CD4-positive, alpha-beta T cell (primary cell): ENCODE results near the gene RNF144A. TPM values are rescaled to one million over a fixed set of nuclear protein-coding genes. Genes with fewer than 3 reads are reported as not detected.

Source experiments
- ATAC-seq: fragments of 200-7000 bp; cut with Tn5 transposase; one replicate; pipeline ENCODE4 v1.10.0; 2022; ENCODE audit warnings: mild to moderate bottlenecking; ENCODE audit not compliant: poor library complexity
- CTCF ChIA-PET: fragments of 350-600 bp; sonication (Branson Sonifier 250); formaldehyde crosslinking; loops from one replicate; lab custom pipeline; 2021; ENCODE audit warnings: antibody characterized with exemption, inconsistent platforms; lab: Charles Lee
- POLR2A ChIA-PET: fragments of 350-600 bp; sonication (Branson Sonifier 250); formaldehyde crosslinking; loops from one replicate; lab custom pipeline; 2021; ENCODE audit warnings: antibody characterized with exemption, inconsistent platforms; lab: Charles Lee
- DNase-seq, 14 experiments: peaks; one replicate each; pipeline ENCODE4 v3.0.0-alpha.2; 2013 to 2020; ENCODE audit warnings: mixed read lengths in 2 of 14
- H3K27ac ChIP-seq, 2 donors: one replicate each; pipeline versions ENCODE4 v1.5.1 to v1.7.0; 2013; ENCODE audit warnings: low read length in 2 of 2, low read depth in 1 of 2, mild to moderate bottlenecking in 1 of 2
- H3K27me3 ChIP-seq, 2 experiments: 1 replicate in 1 of 2; 2 replicates in 1 of 2; pipeline versions ENCODE4 v1.6.1 to v1.7.0; 2013; ENCODE audit warnings: low read length in 2 of 2, control low read depth in 1 of 2, mild to moderate bottlenecking in 1 of 2, moderate library complexity in 1 of 2; ENCODE audit not compliant: insufficient read depth in 2 of 2, control insufficient read depth in 1 of 2
- H3K36me3 ChIP-seq: one replicate; pipeline ENCODE4 v1.6.1; 2013; ENCODE audit warnings: low read length, control low read depth; ENCODE audit not compliant: insufficient read depth
- H3K4me1 ChIP-seq: one replicate; pipeline ENCODE4 v1.6.1; 2013; ENCODE audit warnings: low read length, control low read depth; ENCODE audit not compliant: insufficient read depth
- H3K4me3 ChIP-seq: one replicate; pipeline ENCODE4 v1.5.1; 2013; ENCODE audit warnings: mild to moderate bottlenecking, low read length, moderate library complexity
- H3K9me3 ChIP-seq, 2 experiments: 1 replicate in 1 of 2; 2 replicates in 1 of 2; pipeline versions ENCODE4 v1.6.1 to v1.7.0; 2013; ENCODE audit warnings: low read length in 2 of 2, mild to moderate bottlenecking in 2 of 2, control low read depth in 1 of 2, moderate library complexity in 1 of 2; ENCODE audit not compliant: control insufficient read depth in 1 of 2, insufficient read depth in 1 of 2
- H3K27ac Mint-ChIP-seq: one replicate; pipeline ENCODE4 v1.8.0; 2020; ENCODE audit warnings: mixed read lengths
- H3K27me3 Mint-ChIP-seq: one replicate; pipeline ENCODE4 v1.8.0; 2021; ENCODE audit warnings: mixed read lengths
- H3K36me3 Mint-ChIP-seq: one replicate; pipeline ENCODE4 v1.8.0; 2021; ENCODE audit warnings: low read depth, mixed read lengths
- H3K4me1 Mint-ChIP-seq: one replicate; pipeline ENCODE4 v1.8.0; 2021; ENCODE audit warnings: low read depth, mixed read lengths
- H3K4me3 Mint-ChIP-seq: one replicate; pipeline ENCODE4 v1.8.0; 2020; ENCODE audit warnings: mild to moderate bottlenecking, mixed read lengths
- H3K9me3 Mint-ChIP-seq: one replicate; pipeline ENCODE4 v1.8.0; 2020; ENCODE audit warnings: mixed read lengths
- intact Hi-C, 2 experiments: fragments of 100-400 bp; cut with DNase I in 1 of 2; cut with micrococcal nuclease in 1 of 2; formaldehyde crosslinking; loops; one replicate each; pipeline versions ENCODE4 v1.15.1 to v1.9.0; 2023 to 2025; cut with DNase I, micrococcal nuclease
- total RNA-seq, 174 experiments: library from RNA in 2 of 174; stranded (reverse) in 2 of 174; gene quantifications; one replicate each; pipeline ENCODE4 v1.2.3 and lab custom pipeline; 2021 to 2026
- TF ChIP-seq, protein P1 (sequence below): fragments of 200-600 bp; IDR thresholded peaks from one replicate; pipeline ENCODE4 v1.8.0; 2022; ENCODE audit warnings: antibody characterized with exemption, mild to moderate bottlenecking

RNF144A gene
- total RNA-seq, 2 experiments from 2014 or later, result 39.0 to 40.1 TPM

DNA sequence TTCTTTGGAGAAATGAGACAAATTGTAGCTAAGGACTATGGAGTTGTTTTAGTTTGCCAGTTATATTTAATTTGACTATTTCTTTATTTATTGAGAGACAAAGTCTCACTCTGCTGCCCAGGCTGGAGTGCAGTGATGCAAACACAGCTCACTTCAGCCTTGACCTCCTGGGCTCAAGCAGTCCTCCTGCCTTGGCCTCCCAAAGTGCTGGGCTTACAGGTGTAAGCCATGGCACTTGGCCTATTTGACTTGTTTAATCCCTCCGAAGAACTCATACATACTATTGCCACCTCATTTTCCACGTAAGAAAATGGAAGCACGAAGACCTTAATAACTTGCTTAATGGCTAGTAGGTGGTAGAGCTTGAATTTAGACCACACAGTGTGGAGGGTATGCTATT is 988 bp upstream of the RNF144A start:
- peaks cover 0 to 10% of the 10 kb centered on the region in 2 experiments for H3K9me3 ChIP-seq
- H3K4me1 Mint-ChIP-seq, result peaks cover 82% of the 10 kb centered on the region
- intact Hi-C loops, result loop anchor here in 1 of 2 experiments (2.0 to 10.0 kb wide), 3 partner anchors 17 to 1769 kb away; partner anchors contain the start of gene ID2

DNA sequence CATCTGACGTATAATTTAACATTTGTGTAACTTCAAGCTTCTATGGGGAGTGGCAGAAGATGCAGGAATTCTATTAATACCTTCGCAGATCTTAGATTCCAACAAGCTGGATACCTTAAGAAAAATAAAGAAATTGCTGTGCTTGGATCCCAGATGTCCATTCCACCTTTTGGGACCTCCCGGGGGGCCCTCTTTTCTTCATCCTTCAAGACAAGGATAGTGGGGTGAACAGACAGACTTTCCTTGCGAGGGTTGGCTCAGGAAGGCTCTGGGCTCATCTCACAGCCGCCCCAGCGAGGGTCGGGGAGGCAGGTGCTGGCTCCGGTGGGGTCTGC is 509 bp upstream of the RNF144A start:
- Histone ChIP-seq H3K36me3 (no peaks in the 10 kb centered on the region), H3K9me3 (peaks cover 0 to 10% of the 10 kb centered on the region in 2 experiments), H3K4me3 (peak overlapping the region; percentile 30), H3K27me3 (no peaks in the 10 kb centered on the region), H3K4me1 (peaks cover 74% of the 10 kb centered on the region), H3K27ac (no peak overlapping the region)
- ChIA-PET POLR2A (interaction anchor here (0.6 to 2.5 kb wide), 6 partner anchors 10 to 142 kb away, joined by 3 to 13 read pairs (median 4); partner anchors contain the start of gene CMPK2), CTCF (interaction anchor here (0.8 to 5.5 kb wide), 7 partner anchors 8 to 95 kb away, joined by 3 to 41 read pairs (median 4); partner anchors contain the start of gene CMPK2)
- Mint-ChIP-seq H3K4me3 (peak overlapping the region; percentile 82), H3K9me3 (no peaks in the 10 kb centered on the region), H3K27ac (peak overlapping the region; percentile 85), H3K27me3 (no peaks in the 10 kb centered on the region), H3K36me3 (peaks cover 9% of the 10 kb centered on the region), H3K4me1 (peaks cover 82% of the 10 kb centered on the region)
- TF ChIP-seq, protein P1, sequence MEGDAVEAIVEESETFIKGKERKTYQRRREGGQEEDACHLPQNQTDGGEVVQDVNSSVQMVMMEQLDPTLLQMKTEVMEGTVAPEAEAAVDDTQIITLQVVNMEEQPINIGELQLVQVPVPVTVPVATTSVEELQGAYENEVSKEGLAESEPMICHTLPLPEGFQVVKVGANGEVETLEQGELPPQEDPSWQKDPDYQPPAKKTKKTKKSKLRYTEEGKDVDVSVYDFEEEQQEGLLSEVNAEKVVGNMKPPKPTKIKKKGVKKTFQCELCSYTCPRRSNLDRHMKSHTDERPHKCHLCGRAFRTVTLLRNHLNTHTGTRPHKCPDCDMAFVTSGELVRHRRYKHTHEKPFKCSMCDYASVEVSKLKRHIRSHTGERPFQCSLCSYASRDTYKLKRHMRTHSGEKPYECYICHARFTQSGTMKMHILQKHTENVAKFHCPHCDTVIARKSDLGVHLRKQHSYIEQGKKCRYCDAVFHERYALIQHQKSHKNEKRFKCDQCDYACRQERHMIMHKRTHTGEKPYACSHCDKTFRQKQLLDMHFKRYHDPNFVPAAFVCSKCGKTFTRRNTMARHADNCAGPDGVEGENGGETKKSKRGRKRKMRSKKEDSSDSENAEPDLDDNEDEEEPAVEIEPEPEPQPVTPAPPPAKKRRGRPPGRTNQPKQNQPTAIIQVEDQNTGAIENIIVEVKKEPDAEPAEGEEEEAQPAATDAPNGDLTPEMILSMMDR, result no peak
- intact Hi-C loops, result loop anchor here (1.0 to 10.0 kb wide), 4 partner anchors 18 to 1768 kb away; partner anchors contain the start of gene ID2 (in 1 of the 2)
- ATAC-seq (no peak), DNase-seq (no peak)

More for the DNA sequence above, 988 bp upstream of the RNF144A start:
- peak overlapping the region; percentile 85 for H3K27ac Mint-ChIP-seq
- TF ChIP-seq, protein P1, result no peak
- ATAC-seq, result no peak
- no peaks in the 10 kb centered on the region for H3K9me3 Mint-ChIP-seq
- CTCF ChIA-PET, result interaction anchor here (0.8 to 5.5 kb wide), 8 partner anchors 8 to 95 kb away, joined by 3 to 41 read pairs (median 4); partner anchors contain the start of gene CMPK2
- POLR2A ChIA-PET, result interaction anchor here (0.6 to 2.5 kb wide), 6 partner anchors 10 to 143 kb away, joined by 3 to 13 read pairs (median 4); partner anchors contain the start of gene CMPK2
- H3K4me1 ChIP-seq, result peaks cover 74% of the 10 kb centered on the region
- no peaks in the 10 kb centered on the region for H3K27me3 ChIP-seq
- H3K4me3 Mint-ChIP-seq, result peak overlapping the region; percentile 82
- H3K27ac ChIP-seq, result no peak overlapping the region
- no peak overlapping the region for H3K4me3 ChIP-seq
- no peaks in the 10 kb centered on the region for H3K36me3 ChIP-seq
- no peak for DNase-seq
- H3K27me3 Mint-ChIP-seq, result no peaks in the 10 kb centered on the region
- peaks cover 9% of the 10 kb centered on the region for H3K36me3 Mint-ChIP-seq

DNA sequence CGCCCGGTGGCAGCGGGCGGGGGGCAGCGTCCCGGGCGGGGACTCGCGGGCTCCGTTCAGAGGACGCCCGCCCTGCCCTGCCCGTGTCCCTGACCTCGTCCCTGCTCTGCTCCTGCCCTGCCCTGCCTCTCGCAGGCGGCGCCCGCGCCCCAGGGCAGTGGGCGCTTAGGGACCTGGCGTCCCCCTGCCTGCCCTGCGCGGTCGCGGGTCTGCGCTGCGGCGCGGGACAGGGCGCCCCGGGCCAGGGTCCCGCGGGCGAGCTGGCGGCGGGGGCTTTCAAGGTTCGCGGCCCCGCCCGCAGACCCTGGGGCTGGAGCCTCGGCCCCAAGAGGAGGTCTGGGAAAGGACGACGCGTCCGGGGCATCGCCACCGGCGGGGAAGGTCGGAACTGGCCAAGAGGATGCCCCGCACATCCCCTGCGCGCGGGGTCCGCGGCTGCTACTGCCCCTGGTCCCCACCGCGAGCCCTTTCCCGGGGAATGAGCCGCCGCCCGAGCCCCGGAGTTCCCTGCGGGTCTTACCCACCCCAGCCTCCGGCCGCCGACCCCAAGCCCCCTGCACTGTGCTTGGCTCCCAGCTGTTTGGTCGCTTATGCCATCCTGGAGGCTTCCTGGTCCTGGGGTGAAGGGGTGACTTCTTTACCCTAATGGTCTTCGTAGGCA is 679 bp downstream of the RNF144A start:
- H3K27me3 ChIP-seq, result no peaks in the 10 kb centered on the region
- ChIA-PET CTCF (interaction anchor here (0.7 to 5.5 kb wide), 2 partner anchors 21 to 139 kb away, joined by 5 to 41 read pairs; no protein-coding TSS in a partner anchor), POLR2A (interaction anchor here (0.8 to 2.5 kb wide), 9 partner anchors 8 to 1764 kb away, joined by 3 to 13 read pairs (median 3); partner anchors contain the start of gene ID2)
- peaks cover 10% of the 10 kb centered on the region for H3K36me3 Mint-ChIP-seq
- peaks cover 0 to 10% of the 10 kb centered on the region in 2 experiments for H3K9me3 ChIP-seq
- peak overlapping the region in 1 of 2 donors; percentile 29 for H3K27ac ChIP-seq
- no peaks in the 10 kb centered on the region for H3K9me3 Mint-ChIP-seq
- DNase-seq, result peak in 1 of 14 experiments; percentile 27
- TF ChIP-seq, protein P1, result no peak
- H3K4me3 ChIP-seq, result peak overlapping the region; percentile 68
- peak; percentile 7 for ATAC-seq
- H3K27ac Mint-ChIP-seq, result peak overlapping the region; percentile 40
- H3K4me3 Mint-ChIP-seq, result peak overlapping the region; percentile 85
- intact Hi-C loops, result loop anchor here (1.0 to 10.0 kb wide), 4 partner anchors 19 to 1767 kb away; partner anchors contain the start of gene ID2 (in 1 of the 2)
- no peaks in the 10 kb centered on the region for H3K36me3 ChIP-seq
- peaks cover 73% of the 10 kb centered on the region for H3K4me1 ChIP-seq
- H3K4me1 Mint-ChIP-seq, result peaks cover 82% of the 10 kb centered on the region
- H3K27me3 Mint-ChIP-seq, result no peaks in the 10 kb centered on the region
